Germinal center (tissue), 1 donor: ENCODE measurements around the gene CNOT1.
"Not testable (repeated sequence)": the region's sequence is repeated elsewhere in the genome, so short reads cannot be mapped to it uniquely, and the experiment has no call there.

Source experiments
- DNase-seq: peaks from one replicate; pipeline ENCODE4 v3.0.0; 2012; ENCODE audit warnings: mixed read lengths, low spot score

The CNOT1 gene

GRCh38 chr16:58582133-58582532, 47.5 kb downstream of the CNOT1 start:
- DNase-seq = no peak

- no peak for DNase-seq
Measured at GRCh38 chr16:58579587-58579986, 50.0 kb downstream of the CNOT1 start.

- DNase-seq = no peak
Measured at GRCh38 chr16:58578642-58579041, 51.0 kb downstream of the CNOT1 start.

GRCh38 chr16:58577141-58577540, 52.5 kb downstream of the CNOT1 start:
- no peak for DNase-seq

- no peak for DNase-seq
Measured at GRCh38 chr16:58574895-58575294, 54.7 kb downstream of the CNOT1 start.

GRCh38 chr16:58565697-58566096, 63.9 kb downstream of the CNOT1 start:
- not testable (repeated sequence) for DNase-seq

GRCh38 chr16:58563775-58564174, 65.9 kb downstream of the CNOT1 start:
- DNase-seq = no peak

- no peak for DNase-seq
Measured at GRCh38 chr16:58563235-58563634, 66.4 kb downstream of the CNOT1 start.

- DNase-seq = no peak
Measured at GRCh38 chr16:58556678-58557077, 72.9 kb downstream of the CNOT1 start.

GRCh38 chr16:58551496-58551895, 78.1 kb downstream of the CNOT1 start:
- DNase-seq = no peak

GRCh38 chr16:58548378-58548777, 81.2 kb downstream of the CNOT1 start:
- DNase-seq = no peak

- DNase-seq = no peak
Measured at GRCh38 chr16:58543685-58544084, 85.9 kb downstream of the CNOT1 start.

GRCh38 chr16:58542291-58542690, 87.3 kb downstream of the CNOT1 start:
- DNase-seq = no peak

GRCh38 chr16:58541711-58542110, 87.9 kb downstream of the CNOT1 start:
- no peak for DNase-seq

GRCh38 chr16:58537124-58537906, 92.3 kb downstream of the CNOT1 start:
- DNase-seq = no peak

- no peak for DNase-seq
Measured at GRCh38 chr16:58536278-58536677, 93.3 kb downstream of the CNOT1 start.

GRCh38 chr16:58535100-58535499, 94.5 kb downstream of the CNOT1 start:
- no peak for DNase-seq

GRCh38 chr16:58533751-58534470, 95.7 kb downstream of the CNOT1 start:
- DNase-seq = no peak

- DNase-seq = no peak
Measured at GRCh38 chr16:58532414-58532813, 97.2 kb downstream of the CNOT1 start.

GRCh38 chr16:58530179-58530578, 99.4 kb downstream of the CNOT1 start:
- no peak for DNase-seq

- no peak for DNase-seq
Measured at GRCh38 chr16:58519707-58520106, 109.9 kb downstream of the CNOT1 start.

- DNase-seq = no peak
Measured at GRCh38 chr16:58518980-58519368, 110.7 kb downstream of the CNOT1 start.
